ENCODE results near the gene NTM.

Gene NTM

DNA sequence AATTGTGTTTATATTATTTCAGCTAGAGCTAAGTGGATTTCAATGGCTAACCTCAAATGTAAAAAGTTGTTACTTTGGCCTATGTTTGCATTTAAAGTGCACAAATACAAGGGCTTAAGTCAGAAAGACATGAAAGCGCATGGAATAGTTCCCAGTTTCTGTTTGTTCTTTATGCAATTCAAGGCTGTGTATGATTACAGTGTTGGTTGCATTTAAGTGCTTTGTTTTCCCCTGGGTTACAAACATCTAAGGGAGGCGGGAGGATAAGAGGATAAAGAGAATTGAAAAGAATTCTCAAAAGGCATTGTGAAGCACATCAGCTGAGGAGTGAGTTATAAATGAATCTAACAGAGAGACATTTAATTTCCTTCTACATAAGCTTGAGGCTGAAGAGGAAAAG lies 453.4 kb downstream of the NTM start:
- no peak for DNase-seq (ENCODE audit: low spot score)

DNA sequence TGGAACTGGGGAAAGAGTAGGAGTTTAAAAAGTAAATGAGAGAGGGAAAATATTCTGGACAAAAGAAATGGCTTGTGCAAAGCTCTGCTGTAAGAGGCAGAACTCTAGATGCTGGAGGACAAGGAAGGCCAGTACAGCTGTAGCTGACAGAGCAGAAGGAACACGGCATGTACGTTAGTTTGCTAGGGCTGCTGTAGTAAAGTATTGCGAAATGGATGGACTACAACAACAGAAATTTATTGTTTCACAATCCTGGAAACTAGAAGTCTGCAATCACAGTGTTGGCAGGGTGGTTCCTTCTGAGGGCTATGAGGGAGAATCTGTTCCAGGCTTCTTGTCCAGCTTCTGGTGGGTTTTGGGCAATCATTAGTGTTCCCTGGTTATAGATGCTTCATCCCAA lies 454.4 kb downstream of the NTM start:
- DNase-seq (ENCODE audit: low spot score), result no peak

GRCh38 chr11:131827430-131827829 lies 457.0 kb downstream of the NTM start:
- no peak for DNase-seq (ENCODE audit: low spot score)

- no peak for DNase-seq (ENCODE audit: low spot score)
Measured at GRCh38 chr11:131829725-131830124, 459.3 kb downstream of the NTM start.

- no peak for DNase-seq (ENCODE audit: low spot score)
Measured at GRCh38 chr11:131832079-131832478, 461.7 kb downstream of the NTM start.

DNA sequence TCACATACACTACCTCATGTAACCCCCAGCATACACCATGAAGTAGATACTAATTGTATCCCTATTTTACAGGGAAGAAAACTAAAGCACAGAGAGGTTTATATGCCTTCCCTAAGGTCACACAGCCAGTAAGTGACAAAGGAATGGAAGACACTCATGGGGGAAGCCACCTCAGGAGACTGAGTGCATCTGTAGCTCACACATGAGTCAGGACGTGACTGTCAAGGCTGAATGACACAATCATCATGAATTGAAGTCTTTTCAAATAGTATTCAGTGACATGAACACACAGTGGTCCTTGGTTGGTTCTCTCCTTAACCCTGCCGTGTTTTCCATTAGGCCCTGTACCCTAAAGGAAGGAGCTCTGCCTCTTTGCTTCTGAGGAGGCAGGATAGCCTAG lies 463.0 kb downstream of the NTM start:
- no peak for DNase-seq (ENCODE audit: low spot score)

DNA sequence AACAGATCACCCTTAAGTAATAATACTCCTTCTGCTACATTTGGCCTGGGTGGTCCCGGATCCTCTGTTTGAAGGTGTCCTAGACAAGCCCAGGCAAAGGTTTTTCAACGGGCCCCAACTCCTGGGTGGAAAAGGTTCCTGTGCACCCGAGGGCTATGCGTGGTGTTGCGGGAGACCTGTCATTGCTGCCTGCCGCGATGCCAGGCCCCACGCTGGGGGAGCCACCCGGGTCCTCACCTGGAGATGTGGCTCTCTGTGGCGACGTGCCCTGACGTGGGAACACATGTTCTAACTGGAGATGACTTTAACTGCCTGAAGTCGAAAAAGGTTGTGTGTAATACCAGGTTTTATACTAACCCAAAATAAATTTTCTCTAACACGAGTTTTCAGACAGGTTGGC lies 467.1 kb downstream of the NTM start:
- no peak for DNase-seq (ENCODE audit: low spot score)

DNA sequence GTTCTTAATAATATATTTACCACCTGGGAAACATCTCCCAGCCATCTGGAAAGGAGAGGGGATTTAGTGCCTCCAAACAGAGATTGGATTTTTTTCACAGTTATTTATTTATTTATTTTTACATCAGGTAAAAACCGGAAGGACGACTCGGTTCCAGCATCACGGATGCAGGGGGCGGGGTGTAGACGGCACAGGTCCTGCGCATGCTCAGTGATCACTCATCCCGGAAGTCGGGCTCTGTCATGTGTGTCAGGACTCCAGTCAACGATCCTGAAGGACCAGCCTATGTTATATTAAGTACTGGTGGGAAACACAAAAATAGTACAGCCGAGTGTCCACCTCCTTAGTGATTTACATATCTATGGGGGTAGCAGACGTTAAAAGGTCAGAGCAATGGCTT lies 467.6 kb downstream of the NTM start:
- DNase-seq (ENCODE audit: low spot score), result no peak

DNA sequence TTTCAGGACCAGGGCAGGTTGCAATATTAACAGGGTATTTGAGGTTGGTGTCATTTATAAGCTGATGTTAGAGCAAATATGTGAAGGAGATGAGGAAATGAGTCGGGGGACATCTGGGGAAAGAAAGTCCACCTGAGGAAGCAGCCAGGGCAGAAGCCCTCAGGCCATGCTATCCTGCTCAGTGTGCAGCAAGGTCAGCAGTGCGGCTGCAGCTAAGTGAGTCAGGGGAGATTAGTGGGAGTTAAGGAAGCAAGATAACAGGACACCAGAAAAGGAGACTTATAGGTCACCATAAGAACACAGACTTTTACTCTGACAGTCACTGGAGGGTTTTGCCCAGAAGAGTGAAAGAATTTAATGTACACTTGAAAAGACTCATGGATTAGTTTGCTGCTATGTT lies 468.9 kb downstream of the NTM start:
- no peak for DNase-seq (ENCODE audit: low spot score)

DNA sequence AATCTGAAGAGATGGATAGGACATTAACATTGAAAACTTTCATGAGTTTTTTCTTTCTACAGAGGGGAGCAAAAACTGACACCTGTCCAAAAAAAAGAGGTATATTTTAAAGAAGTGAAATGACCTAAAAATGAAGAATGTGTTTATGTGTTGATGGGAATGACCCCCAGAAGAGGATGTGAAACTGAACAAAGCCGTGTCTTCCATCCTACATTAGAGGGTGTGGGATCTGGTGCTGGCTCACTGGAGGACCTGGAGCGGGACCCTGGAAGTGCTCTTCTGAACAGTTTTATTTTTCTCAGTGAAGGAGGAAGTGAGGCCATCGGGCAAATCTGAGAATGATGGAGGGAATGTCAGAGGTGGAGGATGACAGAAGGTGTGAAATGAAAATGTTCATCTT lies 470.1 kb downstream of the NTM start:
- no peak for DNase-seq (ENCODE audit: low spot score)

DNA sequence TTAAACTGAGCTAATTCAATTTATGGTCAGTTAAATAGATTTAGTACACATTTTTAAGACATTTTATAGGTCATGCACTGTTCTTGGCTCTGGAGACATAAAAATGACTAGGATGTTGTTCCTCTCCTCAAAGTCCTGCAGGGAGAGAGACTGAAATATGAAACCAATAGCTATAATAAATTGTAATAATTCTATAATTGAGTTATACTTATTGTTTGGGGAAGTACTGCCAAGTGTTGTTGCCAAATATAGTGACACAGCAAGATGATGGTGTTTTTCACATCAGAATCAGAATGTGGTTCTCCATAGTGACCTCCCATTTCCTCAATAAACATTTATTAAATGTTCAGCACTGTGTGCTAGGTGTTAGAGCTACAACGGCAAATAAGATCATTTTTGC lies 470.6 kb downstream of the NTM start:
- no peak for DNase-seq (ENCODE audit: low spot score)

GRCh38 chr11:131841925-131842635 lies 471.7 kb downstream of the NTM start:
- no peak for DNase-seq (ENCODE audit: low spot score)

DNA sequence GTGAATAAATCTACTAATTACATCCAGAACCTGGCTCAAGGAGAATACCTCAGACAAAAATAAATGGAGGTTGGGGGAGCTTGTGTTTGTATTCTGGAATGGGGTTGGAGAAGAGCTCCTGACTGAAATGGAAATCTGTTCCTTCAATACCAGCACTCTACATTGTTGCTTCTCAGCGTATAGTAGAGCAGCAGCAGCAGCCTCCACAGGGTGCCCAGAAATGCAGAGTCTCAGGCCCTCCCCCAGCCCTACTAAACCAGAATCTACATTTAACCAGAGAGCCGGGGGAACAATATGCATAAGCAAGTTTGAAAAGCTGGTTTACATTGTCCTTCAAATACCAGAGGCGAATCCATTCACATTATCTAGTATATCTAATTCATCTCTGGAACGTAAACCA lies 474.8 kb downstream of the NTM start:
- DNase-seq (ENCODE audit: low spot score), result no peak

- no peak for DNase-seq (ENCODE audit: low spot score)
Measured at GRCh38 chr11:131849485-131849884, 479.1 kb downstream of the NTM start.

- DNase-seq (ENCODE audit: low spot score), result no peak
Measured at GRCh38 chr11:131850507-131850906, 480.1 kb downstream of the NTM start.

DNA sequence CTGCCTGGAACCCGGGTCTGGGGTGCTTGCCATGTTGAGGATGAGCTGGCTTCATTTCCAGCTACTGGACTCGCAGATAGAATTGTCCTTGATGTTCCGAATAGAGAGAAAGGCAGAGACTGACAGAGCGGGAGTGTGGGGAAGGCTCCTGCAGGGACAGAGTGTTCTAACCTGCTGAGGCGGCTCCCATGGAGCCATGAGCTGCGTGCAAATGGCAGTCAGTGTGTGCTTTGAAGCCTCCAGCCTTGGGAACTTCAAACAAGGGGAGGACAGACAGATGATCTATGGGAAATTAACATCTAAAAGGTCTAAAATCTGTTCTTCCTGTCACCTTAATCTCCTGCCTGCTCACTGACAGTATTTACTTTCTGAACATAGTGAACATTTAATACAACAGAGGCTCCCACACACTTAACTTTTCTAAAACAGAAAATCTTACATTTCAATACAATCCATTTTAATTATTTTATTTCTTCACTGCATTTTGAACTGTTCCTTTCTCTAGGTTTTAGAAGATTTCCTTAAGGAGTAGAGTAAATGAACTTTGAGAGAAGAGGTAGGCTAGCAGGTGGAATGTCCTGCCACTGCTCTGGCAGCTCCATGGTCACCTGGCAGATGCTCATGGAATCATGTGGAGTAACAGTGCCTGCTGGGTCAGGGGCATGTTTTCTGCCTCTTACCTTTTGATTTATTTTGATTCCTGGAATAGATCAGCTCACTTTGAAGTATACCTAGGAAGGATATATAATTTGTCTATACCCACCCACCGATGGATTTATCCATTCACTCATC lies 481.7 kb downstream of the NTM start:
- no peak for DNase-seq (ENCODE audit: low spot score)

DNA sequence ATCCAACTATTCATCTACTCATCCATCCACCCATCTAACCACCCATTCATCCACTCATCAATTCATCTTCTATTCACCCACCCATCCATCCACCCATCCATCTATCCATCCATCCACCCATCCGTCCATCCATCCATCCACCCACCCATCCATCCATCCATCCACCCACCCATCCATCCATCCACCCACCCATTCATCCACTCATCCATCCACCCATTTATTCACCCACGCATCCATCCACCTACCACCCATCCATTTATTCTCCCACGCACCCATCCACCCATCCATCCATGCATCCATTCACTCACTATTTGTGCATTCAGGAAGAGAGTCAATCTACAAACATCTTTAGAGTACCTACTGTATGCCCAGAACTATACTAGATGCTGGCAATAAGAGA lies 482.3 kb downstream of the NTM start:
- DNase-seq (ENCODE audit: low spot score), result no peak

GRCh38 chr11:131854391-131854790 lies 484.0 kb downstream of the NTM start:
- DNase-seq (ENCODE audit: low spot score), result no peak

DNA sequence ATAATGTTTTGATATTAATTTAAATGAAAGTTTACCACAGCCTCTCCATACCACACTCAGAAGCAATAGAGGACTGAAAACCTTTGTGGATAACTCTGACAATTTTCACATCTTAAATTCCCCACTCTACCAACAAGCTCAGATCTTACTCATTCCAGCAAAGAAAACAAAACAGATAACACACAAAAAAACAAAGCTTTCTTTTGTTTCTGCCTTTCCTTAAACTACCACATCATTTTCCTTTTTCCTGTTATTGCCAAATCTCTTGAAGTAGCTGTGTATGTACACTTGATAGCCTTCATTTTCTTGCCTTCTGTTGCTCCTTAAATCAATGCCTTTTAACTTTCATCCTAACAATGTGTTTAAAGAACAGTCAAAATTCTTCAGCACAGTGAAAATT lies 484.9 kb downstream of the NTM start:
- DNase-seq (ENCODE audit: low spot score), result no peak

DNA sequence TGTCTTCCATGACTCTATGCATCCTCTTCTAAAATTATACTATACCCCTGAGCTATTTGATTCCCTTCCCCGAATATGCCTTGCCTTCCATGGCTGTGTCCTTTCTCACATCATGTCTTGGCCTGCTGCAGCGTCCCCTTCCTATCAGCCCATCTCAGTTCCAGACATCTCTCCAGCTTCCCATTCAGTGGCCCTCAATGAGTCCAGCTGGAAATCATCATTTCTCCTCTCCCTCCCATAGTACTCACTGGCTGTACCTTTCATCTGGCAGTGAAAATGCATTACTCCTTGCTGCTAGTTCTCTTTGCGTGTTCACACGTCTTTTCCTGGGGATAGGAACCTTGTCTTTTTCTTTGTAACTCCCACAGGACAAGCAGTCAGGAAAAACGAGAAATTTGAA lies 486.8 kb downstream of the NTM start:
- DNase-seq (ENCODE audit: low spot score), result no peak

DNA sequence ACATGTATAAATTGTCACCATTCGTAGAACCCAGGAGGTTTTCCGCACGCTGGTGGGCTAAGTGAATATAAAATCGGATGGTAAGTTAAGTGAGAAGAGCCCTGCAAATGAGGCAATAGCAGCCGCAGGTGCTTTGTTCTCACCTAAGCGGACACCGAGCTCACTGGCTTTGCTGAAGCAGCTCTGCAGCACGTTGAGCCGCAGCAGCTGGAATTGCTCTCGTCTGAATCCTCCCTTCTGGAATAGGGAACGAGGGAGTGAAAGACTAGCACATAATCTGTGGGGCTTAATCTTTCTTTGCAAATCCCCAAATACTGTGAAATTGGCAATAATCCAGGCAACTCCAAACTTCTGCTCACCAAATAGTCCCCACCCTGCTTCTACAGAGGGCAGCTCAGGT lies 488.1 kb downstream of the NTM start:
- DNase-seq (ENCODE audit: low spot score), result no peak

- DNase-seq (ENCODE audit: low spot score), result no peak
Measured at GRCh38 chr11:131859538-131860210, 489.3 kb downstream of the NTM start.

DNA sequence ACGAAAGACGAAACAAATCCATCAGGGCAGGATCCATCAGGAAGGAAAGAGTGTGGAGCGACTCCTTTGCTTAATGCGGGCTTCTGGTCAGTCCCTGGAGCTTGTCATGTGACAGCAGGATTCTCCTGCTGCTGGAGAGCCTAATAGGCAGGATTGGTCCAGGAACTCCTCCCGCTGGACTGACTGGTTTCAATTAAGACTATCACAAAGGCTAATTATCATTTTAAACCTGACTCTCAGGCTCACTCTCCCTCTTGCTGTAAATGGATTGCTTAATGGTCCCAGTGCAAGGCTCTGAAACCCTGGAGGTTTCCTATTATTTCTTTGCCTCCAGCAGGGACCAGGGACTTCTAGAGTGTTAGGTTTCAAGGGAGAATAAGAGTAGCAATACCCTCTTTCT lies 493.8 kb downstream of the NTM start:
- DNase-seq (ENCODE audit: low spot score), result no peak
